Gastrocnemius medialis (tissue), 4 donors: Measurements from ENCODE around the gene PPP1CA.

ENCODE experiments used
- CTCF ChIP-seq, 5 experiments: fragments of 450-650 bp in 3 of 5; fragments of 200-600 bp in 2 of 5; sonication (generic) in 2 of 5; IDR thresholded peaks in 4 of 5; conservative IDR thresholded peaks in 1 of 5; 1 replicate in 4 of 5; 2 replicates in 1 of 5; pipeline ENCODE4 v1.5.1; 2016 to 2019; ENCODE audit warnings: antibody characterized with exemption in 5 of 5, mild to moderate bottlenecking in 3 of 5, moderate library complexity in 3 of 5
- POLR2A ChIP-seq, 2 donors: fragments of 450-650 bp; IDR thresholded peaks; one replicate each; pipeline ENCODE4 v1.6.1; 2017; ENCODE audit warnings: antibody characterized with exemption in 2 of 2, mild to moderate bottlenecking in 2 of 2, moderate library complexity in 2 of 2

GRCh38 chr11:67367761-67368227 is 33.9 kb downstream of the PPP1CA start:
- TF ChIP-seq CTCF (IDR thresholded peaks at IDR 0.05 in 4 of 5, conservative IDR thresholded peaks at IDR 0.05 in 1 of 5) (no peak), POLR2A (IDR thresholded peaks at IDR 0.05) (no peak)
